Measurements from ENCODE around the gene DHFR. TPM values are rescaled to one million over a fixed set of nuclear protein-coding genes. Genes with fewer than 3 reads are reported as not detected.

Gene DHFR
- polyA plus RNA-seq, 1 of the 3 experiments (the other 2 are of a cell fraction): 16.6 TPM

- Histone ChIP-seq H3K4me1 (ENCODE audit: control insufficient read depth in 1 of 2, insufficient read depth in 2 of 2, low read depth in 1 of 2, low read length in 1 of 2) (no peaks in the 10 kb centered on the region; a peak in 2 of 4 replicates), H3K9ac (no peak overlapping the region), H3F3A (replicated peaks; ENCODE audit: insufficient read depth) (no peaks in the 10 kb centered on the region), H3K27ac (ENCODE audit: low read depth in 2 of 2, low read length in 1 of 2) (no peak overlapping the region), H4K20me1 (ENCODE audit: insufficient read depth) (no peaks in the 10 kb centered on the region), H3K36me3 (replicated peaks in 1 of 2; ENCODE audit: control insufficient read depth in 1 of 2, insufficient read depth in 2 of 2, low read length in 1 of 2) (peaks cover under 1 to 7% of the 10 kb centered on the region in 2 experiments), H3K27me3 (ENCODE audit: insufficient read depth) (no peaks in the 10 kb centered on the region), H3K79me2 (ENCODE audit: insufficient read depth) (no peaks in the 10 kb centered on the region), H2AFZ (ENCODE audit: low read depth) (no peak overlapping the region), H3K9me2 (no peaks in the 10 kb centered on the region), H3K4me2 (no peak overlapping the region), H3K9me3 (no peaks in the 10 kb centered on the region), H3K4me3 (ENCODE audit: low read depth in 2 of 2, low read length in 1 of 2) (no peak overlapping the region)
- no peak for TF ChIP-seq GABPA (IDR thresholded peaks at IDR 0.05; ENCODE audit: low read depth)
- no peak for TF ChIP-seq CTCF (IDR thresholded peaks at IDR 0.05)
- no peak for TF ChIP-seq TCF12 (IDR thresholded peaks at IDR 0.05)
- no peak for TF ChIP-seq RAD21 (IDR thresholded peaks at IDR 0.05; ENCODE audit: low read length)
- no peak for TF ChIP-seq YY1 (IDR thresholded peaks at IDR 0.05; ENCODE audit: low read depth)
- TF ChIP-seq REST (IDR thresholded peaks at IDR 0.05; ENCODE audit: low read depth, low read length): no peak
- no peak for TF ChIP-seq EP300 (IDR thresholded peaks at IDR 0.05; ENCODE audit: borderline replicate concordance in 1 of 2, low read depth in 1 of 2, low read length in 1 of 2)
- TF ChIP-seq POLR2AphosphoS5 (IDR thresholded peaks at IDR 0.05; ENCODE audit: low read depth, low read length): no peak
- TF ChIP-seq MXI1 (IDR thresholded peaks at IDR 0.05; ENCODE audit: low read depth, low read length): no peak
- no peak for TF ChIP-seq NRF1 (IDR thresholded peaks at IDR 0.05; ENCODE audit: low read depth, low read length)
- no peak for TF ChIP-seq RXRA (IDR thresholded peaks at IDR 0.05; ENCODE audit: borderline replicate concordance, low read depth)
- no peak for TF ChIP-seq TAF1 (IDR thresholded peaks at IDR 0.05; ENCODE audit: borderline replicate concordance, low read depth, low read length)
- TF ChIP-seq SIN3A (IDR thresholded peaks at IDR 0.05; ENCODE audit: borderline replicate concordance, low read depth, low read length): no peak
- TF ChIP-seq RCOR1 (IDR thresholded peaks at IDR 0.05; ENCODE audit: low read length): no peak
- TF ChIP-seq IRF3 (IDR thresholded peaks at IDR 0.05; ENCODE audit: low read depth, low read length): no peak
- no peak for TF ChIP-seq MAX (IDR thresholded peaks at IDR 0.05; ENCODE audit: low read depth)
- TF ChIP-seq ELF1 (IDR thresholded peaks at IDR 0.05): no peak
- POLR2A ChIA-PET: no interaction called here
- 96% methylated on average over 3 of the region's 5 CpGs for WGBS (ENCODE audit: low lambda C conversion rate)
- DNase-seq: no peak
- CTCF ChIA-PET: no interaction called here
These were observed 49.0 kb upstream of the DHFR start for GRCh38 chr5:80703747-80704146.
